ENCODE measurements around the gene SP3.

Gene SP3

GRCh38 chr2:173965372-173966025, at the start of gene SP3:
Gene SP3 (minus strand): TSS chr2:173965373. CDS start chr2:173965171, 202 bp downstream.
- peak; percentile 95 for DNase-seq (ENCODE audit: low read depth in 2 of 2)

DNA sequence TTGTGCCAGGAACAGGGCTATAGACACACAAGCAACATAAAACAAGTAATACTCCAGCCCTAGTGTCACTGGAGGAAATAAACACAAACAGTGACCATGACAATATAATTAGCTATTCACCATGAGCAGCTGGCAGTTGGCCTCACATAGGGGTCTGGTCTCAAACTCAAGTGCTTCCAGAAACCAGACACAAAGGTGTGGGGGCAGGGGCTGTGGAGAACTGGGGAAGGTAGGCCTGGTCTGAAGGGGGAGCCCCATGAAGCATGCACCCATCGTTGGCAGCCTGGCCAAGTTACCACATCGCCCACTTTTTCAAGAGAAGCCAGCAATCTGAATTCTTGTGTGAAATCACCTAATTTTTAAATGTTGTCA, 49.5 kb upstream of the SP3 start:
- no peak for DNase-seq (ENCODE audit: low read depth in 2 of 2)

DNA sequence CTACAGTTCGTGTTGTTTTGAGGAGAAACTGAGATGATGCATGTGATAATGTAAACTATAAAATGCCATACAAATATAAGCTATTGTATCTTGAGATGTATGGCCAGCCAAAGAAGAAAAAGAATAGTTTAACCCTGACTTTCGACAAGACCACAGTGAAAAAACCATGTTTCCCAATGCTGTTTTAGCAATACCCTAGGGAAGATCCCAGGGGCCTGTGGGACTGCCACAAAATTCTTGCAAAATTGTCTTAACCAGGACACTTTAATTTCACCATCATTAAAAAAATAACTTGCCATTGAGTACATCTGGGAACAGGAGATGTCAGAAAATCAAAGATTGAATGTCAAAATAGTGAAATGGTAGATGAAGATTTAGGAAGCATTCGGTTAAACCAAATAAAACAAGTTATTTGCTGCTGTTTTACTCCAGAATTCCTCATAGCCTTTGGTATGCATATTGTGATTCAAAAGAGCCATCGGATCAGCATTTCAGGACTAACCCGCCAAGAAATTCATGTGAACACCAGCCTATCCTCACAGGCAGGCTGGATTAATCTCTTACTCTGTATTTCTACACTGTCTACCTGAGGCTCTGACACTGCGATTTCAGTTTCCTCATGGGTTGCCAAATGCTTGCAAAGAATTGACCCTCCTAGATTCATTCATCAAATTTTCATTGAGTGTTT, 49.0 kb upstream of the SP3 start:
- no peak for DNase-seq (ENCODE audit: low read depth in 2 of 2)

DNA sequence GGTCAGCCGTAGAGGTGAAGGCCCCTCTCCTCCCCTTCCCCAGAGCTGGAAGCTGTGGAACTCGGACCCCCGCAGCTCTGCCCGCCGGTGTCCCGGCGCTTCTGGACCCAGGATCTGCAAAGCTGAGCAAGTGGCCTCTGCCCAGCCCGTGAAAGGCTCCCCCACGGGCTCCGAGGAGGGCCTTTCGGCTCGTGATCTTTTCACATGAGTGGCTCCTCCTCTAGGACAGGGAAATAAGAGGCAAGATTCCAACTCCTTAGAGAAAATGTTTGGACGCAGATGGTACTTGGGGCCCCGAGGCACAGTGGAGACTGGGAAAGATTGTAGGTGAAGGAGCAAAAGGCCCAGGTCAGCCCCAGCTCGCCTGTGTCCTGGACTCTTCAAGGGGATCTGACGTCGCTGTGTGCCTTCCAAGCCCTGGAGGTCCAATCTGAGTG, 48.2 kb upstream of the SP3 start:
- no peak for DNase-seq (ENCODE audit: low read depth in 2 of 2)

DNA sequence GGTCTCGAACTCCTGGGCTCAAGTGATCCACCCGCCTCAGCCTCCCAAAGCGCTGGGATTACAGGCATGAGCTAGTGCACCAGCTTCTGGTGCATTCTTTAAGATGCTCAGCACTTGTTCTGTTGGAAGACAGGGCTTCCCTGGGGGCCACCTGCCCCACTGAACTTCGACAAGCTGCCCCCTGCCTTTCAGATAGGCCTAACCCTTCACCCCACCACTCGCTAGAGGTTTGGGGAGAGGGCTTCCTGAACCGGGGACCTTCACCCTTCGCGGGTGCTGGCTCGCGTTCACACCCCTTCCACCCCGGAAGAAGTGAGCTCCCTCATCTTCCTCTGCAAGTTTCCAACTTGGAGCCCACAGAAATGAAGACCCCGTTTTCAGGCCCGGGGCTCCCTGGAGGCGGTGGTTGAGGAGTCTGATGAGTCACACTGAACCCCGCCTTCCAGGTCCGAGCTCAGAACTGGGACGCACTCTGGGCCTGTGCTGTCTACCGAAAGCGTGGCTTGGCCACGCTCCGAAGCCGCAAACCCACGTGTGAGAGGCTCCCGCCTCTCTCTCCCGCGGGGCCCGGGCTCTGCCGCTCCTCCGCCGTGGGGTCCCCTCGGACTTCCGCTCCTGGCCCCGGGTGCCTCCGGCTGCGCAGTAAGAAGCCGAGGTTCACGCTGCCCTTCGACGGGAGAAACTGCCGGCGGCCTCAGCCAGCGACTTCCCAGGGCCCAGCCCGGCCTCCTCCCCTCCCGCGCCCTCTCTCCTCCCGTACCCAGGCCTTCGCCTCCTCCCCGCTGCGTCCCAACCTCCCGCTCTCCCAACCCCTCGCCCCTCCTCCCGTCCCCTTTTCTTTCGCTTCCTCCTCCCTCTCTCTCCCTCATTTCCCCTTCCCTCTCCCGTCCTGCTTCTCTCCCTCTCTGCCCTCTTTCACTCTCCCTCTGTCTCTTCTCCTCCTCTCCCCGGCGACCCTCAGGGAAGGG, 47.5 kb upstream of the SP3 start:
- no peak for DNase-seq (ENCODE audit: low read depth in 2 of 2)

GRCh38 chr2:174011796-174012195, 46.6 kb upstream of the SP3 start:
- DNase-seq (ENCODE audit: low read depth in 2 of 2) = no peak

DNA sequence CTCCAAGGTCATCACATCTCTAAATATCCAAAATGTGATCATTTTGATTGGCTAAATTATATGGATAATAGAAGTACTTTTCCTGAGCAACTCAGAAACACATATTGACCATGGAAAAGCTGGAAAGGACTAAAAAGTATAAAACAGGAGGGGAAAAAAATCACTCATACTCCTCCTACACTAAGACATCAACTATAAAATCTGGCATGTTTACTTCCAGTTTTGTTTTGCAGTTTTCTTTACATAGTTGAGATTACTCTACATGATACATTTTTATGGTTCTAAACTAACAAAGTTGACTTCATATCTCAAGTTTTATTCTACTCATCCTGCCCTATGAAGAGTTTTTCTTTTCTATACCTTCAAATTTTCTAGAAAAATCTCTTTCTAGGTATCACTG, 46.0 kb upstream of the SP3 start:
- DNase-seq (ENCODE audit: low read depth in 2 of 2) = no peak

DNA sequence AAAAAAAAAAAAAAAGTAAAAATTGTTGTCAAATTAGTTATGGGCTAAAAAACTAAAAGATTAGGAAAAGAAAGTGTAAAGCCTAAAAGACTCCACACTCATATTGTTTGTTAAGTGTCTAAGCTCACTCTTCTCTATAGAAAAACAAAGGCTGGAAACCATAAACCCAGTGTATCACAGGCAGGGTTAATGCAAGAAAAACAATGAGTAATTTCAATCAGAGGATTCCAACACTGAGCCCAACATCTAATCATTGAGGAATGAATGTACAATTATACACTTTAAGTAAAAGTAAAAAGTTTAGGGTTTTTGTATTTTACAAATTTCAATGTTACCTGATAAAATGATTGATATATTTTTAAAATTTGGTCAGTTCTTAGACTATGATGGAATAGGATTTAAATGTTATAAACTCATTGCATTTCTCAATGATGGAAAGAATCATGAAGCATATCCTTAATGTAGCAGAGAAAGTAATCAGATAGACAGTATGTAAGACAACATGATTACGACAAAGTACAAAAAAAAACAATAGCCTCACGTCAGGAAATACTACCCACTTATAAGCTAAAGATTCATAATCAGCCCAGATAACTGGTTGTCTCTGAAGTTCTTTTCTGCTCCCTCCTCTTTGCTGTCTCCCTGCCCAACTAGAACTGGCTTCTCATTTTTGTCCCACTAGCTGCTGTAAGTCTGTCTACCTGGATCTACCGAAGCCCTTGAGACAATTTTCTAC, 44.5 kb upstream of the SP3 start:
- no peak for DNase-seq (ENCODE audit: low read depth in 2 of 2)

GRCh38 chr2:174008720-174009119, 43.5 kb upstream of the SP3 start:
- DNase-seq (ENCODE audit: low read depth in 2 of 2) = no peak

GRCh38 chr2:174007010-174007409, 41.8 kb upstream of the SP3 start:
- DNase-seq (ENCODE audit: low read depth in 2 of 2) = no peak

DNA sequence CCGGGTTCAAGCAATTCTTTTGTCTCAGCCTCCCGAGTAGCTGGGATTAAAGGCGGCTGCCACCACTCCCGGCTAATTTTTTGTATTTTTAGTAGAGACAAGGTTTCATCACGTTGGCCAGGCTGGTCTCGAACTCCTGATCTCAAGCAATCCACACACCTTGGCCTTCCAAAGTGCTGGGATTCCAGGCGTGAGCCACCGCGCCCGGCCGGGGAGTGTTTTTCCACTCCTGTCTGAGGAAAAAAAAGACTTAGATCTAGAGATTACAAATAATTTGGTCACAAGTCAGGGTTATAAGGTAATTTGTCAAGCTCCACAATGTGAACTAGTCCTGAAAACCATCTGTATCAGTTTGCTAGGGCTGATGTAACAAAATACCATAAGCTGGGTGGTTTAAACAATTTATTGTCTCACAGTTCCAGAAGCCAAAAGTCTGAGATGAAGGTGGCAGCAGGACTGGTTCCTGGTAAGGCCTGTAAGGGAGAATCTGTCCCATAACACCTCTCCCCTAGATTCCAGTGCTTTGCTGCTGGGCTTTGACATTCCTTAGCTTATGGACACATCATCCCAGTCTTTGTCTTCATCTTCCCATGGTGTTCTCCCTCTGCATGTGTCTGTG, 40.7 kb upstream of the SP3 start:
- no peak for DNase-seq (ENCODE audit: low read depth in 2 of 2)

- no peak for DNase-seq (ENCODE audit: low read depth in 2 of 2)
These were observed 39.9 kb upstream of the SP3 start for GRCh38 chr2:174004905-174005605.

DNA sequence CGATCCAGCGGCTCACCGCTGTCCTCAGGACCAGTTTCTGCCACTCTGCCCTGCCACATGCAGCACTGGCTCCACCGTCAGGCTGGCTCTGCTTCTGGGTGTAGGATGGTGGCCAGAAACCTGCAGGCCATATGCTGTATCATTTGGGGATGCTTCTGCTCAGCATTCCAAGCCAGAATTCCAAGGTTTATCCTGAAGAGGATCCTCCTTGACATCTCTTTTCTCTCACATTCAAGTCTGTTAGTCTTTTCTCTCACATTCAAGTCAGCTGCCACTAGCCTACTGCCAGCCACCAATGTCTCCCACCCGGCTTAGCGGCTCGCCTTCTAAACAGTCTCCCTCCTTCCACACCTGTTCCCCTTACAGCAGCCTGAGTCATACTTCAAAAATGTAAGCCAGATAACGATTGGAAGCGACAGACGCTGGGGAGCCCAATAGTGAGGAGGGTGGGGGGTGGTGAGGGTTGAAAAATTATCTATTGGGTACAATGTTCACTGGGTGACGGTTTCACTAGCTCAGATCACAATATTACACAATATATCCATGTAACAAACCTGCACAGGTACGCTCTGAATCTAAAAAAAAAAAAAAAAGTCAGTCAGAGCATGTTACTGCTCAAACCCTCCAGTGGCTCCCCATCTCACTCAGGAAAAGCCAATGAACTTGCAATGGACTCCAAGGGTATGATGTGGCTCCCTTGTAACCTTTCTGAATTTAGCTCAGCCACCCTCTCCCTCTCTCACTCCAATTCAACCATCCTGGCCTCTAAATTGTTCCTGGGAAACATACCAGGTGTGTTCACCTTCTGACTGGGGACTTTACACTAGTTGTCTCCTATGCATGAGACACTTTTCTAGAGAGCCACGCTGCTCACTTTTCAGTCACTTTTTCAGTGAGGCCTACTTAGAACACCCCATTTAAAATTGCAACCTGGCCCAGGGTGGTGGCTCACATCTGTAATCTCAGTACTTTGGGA, 38.8 kb upstream of the SP3 start:
- DNase-seq (ENCODE audit: low read depth in 2 of 2) = no peak

DNA sequence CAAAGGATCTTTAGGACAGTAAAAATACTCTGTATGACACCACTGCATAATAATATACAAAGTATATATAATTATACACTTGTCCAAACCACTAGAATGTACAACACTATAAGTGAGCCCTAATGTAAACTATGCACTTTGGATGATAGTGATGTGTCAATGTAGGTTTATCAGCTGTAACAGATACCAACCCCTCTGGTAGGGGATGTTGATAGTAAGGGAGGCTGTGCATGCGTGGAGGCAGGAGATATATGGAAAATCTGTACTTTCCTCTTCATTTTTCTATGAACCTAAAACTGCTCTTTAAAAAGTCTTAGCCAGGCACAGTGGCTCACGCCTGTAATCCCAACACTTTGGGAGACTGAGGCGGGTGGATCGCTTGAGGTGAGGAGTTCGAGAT, 37.5 kb upstream of the SP3 start:
- DNase-seq (ENCODE audit: low read depth in 2 of 2) = no peak

DNA sequence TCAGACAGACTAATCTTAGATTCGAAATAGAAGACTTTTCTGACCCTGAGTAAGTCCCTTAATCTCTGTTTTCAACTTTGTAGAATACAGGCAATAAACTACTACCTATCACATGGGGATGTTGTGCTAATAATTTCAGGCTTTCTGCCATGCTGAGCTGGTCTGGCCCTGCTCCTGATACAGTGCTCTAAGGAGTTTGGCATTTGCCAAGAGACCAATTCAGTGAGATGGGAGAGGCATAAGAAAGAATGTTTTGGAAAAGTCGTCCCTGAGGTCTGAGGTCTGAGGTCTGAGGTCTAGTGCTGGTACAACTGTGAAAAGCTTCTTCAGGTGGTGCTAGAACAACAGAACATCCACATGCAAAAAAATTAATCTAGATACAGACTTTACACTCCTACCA, 35.9 kb upstream of the SP3 start:
- no peak for DNase-seq (ENCODE audit: low read depth in 2 of 2)

GRCh38 chr2:173999724-174000123, 34.6 kb upstream of the SP3 start:
- no peak for DNase-seq (ENCODE audit: low read depth in 2 of 2)

DNA sequence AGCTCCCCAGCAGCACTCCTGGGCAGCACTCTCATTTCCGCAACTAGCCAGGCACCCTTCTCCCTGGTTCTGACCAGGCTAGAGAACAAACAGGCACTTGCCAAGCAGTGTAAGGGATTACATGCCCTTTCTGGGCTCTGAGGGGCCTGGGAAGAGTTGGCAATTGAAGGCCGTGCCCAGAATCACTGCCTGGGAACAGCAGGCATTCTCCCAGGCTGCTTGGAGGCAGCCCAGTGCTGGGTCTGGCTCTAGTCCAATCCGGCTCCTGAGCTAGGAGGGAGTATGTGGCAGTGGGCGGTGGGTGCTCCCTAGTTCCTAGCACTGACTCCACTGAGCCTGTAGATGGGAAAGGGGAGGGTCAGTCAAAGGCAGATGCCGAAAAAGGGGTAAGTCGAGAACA, 34.1 kb upstream of the SP3 start:
- no peak for DNase-seq (ENCODE audit: low read depth in 2 of 2)

DNA sequence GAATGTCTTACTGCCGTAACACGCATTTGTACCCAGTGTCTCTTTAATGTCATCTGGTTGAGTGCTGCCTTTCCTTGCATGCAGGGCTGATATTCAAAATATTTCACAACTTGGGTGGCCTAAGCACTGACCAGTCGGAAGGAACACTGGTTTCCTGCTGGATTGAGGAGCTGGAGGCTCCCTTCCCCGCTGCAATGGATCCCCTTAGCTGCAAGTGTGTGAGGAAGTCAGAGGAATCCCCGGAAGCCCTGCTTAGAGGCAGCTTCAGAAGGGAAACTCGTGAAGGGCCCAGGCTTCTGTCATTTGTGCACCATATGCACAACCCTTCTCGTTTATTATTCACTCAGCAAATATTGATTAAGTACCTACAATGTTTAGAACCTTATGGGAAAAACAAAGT, 33.2 kb upstream of the SP3 start:
- DNase-seq (ENCODE audit: low read depth in 2 of 2) = no peak

DNA sequence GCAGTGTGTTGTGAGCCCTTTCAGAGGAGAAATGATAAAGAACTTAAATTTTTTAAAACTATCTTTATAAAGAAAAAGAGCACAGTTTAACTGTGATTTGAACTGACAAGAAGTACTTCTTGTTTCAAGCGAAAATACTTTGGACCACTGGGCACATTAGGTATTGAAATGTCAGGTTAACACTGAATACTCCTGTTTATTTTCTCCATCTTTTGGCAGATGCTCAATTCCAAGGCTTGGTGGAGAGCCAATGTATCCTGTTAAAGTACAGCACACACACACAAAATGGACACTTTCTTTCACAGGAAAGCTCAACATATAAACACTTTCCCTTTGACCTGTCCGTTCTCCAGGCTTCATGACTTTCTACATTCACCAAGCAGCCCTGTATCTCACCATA, 32.6 kb upstream of the SP3 start:
- no peak for DNase-seq (ENCODE audit: low read depth in 2 of 2)

GRCh38 chr2:173997269-173997668, 32.1 kb upstream of the SP3 start:
- DNase-seq (ENCODE audit: low read depth in 2 of 2) = no peak
